Heart left ventricle (tissue), 13 donors: Measurements from ENCODE around the gene CD48.

Source experiments
- POLR2A ChIP-seq, 2 donors: fragments of 450-650 bp; IDR thresholded peaks; one replicate each; pipeline ENCODE4 v1.6.1; 2017; ENCODE audit warnings: antibody characterized with exemption in 2 of 2, mild to moderate bottlenecking in 2 of 2, moderate library complexity in 2 of 2
- TF ChIP-seq, protein P1 (sequence below), 12 donors: fragments of 200-600 bp; sonication (generic) in 4 of 12; IDR thresholded peaks; one replicate each; pipeline versions ENCODE4 v1.5.0 to v1.8.0; 2018 to 2022; ENCODE audit warnings: antibody characterized with exemption in 12 of 12, mild to moderate bottlenecking in 5 of 12
- donor health status: ischemic (EF 13 %, LVEDD 7.1; RV severe dilation, severe dysfunction).
- donor health status: DM: no; HTN: yes; CAD: no.
- donor health status: DM: no; HTN: no; CAD: no.
- donor health status: ischemic (EF 25% LVEDD 6.9; RV normal size, moderate dysfunction).
- donor health status: ischemic (EF 25% LVEDD 5.7; RV mildly dilated, moderate dysfunction).
- donor health status: ischemic (EF 35%, LVEDD 5.7; RV mildly dilated, moderate dysfunction).
- donor health status: nonischemic (EF 11% LVEDD 7.7; RV severe dilation, severe dysfunction).
- donor health status: DM: yes; HTN: yes; CAD: no.
- donor health status: PGD.
- donor health status: ischemic (EF 29% LVEDD 5.4; RV normal size, mild dysfunction).
- donor health status: nonischemic (EF 23%, LVEDD 6.1; RV moderate dilation, normal function).

DNA sequence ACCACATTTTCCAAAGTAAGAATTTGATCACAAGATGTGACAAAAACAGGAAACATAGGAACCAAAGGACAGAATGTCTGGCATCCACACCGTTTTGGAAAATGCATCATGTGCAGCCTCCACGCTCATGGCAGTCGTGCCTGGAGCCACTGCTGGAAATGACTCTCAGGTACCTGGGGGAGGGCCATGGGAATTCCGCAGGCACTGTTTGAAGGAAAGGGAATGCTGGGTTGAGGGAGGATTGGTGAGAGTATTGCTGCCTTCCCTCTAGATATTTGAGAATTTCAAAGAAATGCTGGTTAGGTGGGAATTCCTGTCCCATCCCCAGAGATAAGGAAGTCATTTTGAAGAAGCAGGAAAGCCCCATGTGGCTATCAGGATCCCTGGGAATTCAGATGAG is 75.5 kb downstream of the CD48 start:
- TF ChIP-seq, protein P1, sequence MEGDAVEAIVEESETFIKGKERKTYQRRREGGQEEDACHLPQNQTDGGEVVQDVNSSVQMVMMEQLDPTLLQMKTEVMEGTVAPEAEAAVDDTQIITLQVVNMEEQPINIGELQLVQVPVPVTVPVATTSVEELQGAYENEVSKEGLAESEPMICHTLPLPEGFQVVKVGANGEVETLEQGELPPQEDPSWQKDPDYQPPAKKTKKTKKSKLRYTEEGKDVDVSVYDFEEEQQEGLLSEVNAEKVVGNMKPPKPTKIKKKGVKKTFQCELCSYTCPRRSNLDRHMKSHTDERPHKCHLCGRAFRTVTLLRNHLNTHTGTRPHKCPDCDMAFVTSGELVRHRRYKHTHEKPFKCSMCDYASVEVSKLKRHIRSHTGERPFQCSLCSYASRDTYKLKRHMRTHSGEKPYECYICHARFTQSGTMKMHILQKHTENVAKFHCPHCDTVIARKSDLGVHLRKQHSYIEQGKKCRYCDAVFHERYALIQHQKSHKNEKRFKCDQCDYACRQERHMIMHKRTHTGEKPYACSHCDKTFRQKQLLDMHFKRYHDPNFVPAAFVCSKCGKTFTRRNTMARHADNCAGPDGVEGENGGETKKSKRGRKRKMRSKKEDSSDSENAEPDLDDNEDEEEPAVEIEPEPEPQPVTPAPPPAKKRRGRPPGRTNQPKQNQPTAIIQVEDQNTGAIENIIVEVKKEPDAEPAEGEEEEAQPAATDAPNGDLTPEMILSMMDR (IDR thresholded peaks at IDR 0.05) = no peak
- no peak for TF ChIP-seq POLR2A (IDR thresholded peaks at IDR 0.05)
